H1 (cell line): Measurements from ENCODE around the gene KCNK13. TPM values are rescaled to one million over a fixed set of nuclear protein-coding genes. Genes with fewer than 3 reads are reported as not detected.

ENCODE experiments used
- CTCF ChIA-PET: fragments of 300-600 bp; sonication (Branson Sonifier 250); formaldehyde crosslinking; loops from one replicate; lab custom pipeline; 2021; ENCODE audit not compliant: partially characterized antibody; lab: Charles Lee
- POLR2A ChIA-PET: fragments of 300-600 bp; sonication (Branson Sonifier 250); formaldehyde crosslinking; loops from one replicate; lab custom pipeline; 2021; ENCODE audit warnings: inconsistent platforms; ENCODE audit not compliant: partially characterized antibody; lab: Charles Lee
- DNase-seq, 2 experiments: peaks; one replicate each; pipeline versions ENCODE4 v3.0.0 to v3.0.0-alpha.2; 2010 to 2022; ENCODE audit warnings: low spot score in 2 of 2, low read depth in 1 of 2, mixed read lengths in 1 of 2
- FAIRE-seq: peaks from 2 replicates; lab custom pipeline; 2011; peaks lifted over from hg19 to GRCh38; lab: Jason Lieb, UNC
- H2AFZ ChIP-seq: 2 replicates; pipeline ENCODE4 v1.8.1; 2012; ENCODE audit warnings: low read length, inconsistent platforms
- H2AK5ac ChIP-seq: 2 replicates; pipeline ENCODE4 v1.6.1; 2013; ENCODE audit warnings: low read depth, low read length
- H2BK120ac ChIP-seq: replicated peaks from 2 replicates; pipeline ENCODE3; 2013; ENCODE audit warnings: low read depth, low read length, inconsistent platforms
- H2BK12ac ChIP-seq: 2 replicates; pipeline ENCODE4 v1.6.1; 2013; ENCODE audit warnings: low read depth, low read length
- H2BK15ac ChIP-seq: 2 replicates; pipeline ENCODE4 v1.6.1; 2013; ENCODE audit warnings: low read length
- H2BK20ac ChIP-seq: 2 replicates; pipeline ENCODE4 v1.6.1; 2013; ENCODE audit warnings: low read length
- H2BK5ac ChIP-seq: 2 replicates; pipeline ENCODE4 v1.6.1; 2013; ENCODE audit warnings: low read depth, low read length
- H3K14ac ChIP-seq: 2 replicates; pipeline ENCODE4 v1.6.1; 2013; ENCODE audit warnings: inconsistent platforms; ENCODE audit not compliant: insufficient read length
- H3K18ac ChIP-seq: 2 replicates; pipeline ENCODE4 v1.6.1; 2013; ENCODE audit warnings: low read length; ENCODE audit errors: extremely low read depth
- H3K23ac ChIP-seq: 2 replicates; pipeline ENCODE4 v1.6.1; 2013; ENCODE audit warnings: inconsistent platforms; ENCODE audit not compliant: insufficient read length
- H3K23me2 ChIP-seq: 2 replicates; pipeline ENCODE4 v1.6.1; 2013; ENCODE audit warnings: low read depth, low read length
- H3K27ac ChIP-seq: 2 replicates; pipeline ENCODE4 v1.6.1; 2011; ENCODE audit warnings: low read depth, low read length, inconsistent platforms
- H3K27me3 ChIP-seq, 4 experiments: replicated peaks in 1 of 4; 1 replicate in 1 of 4; 2 replicates in 3 of 4; pipeline versions ENCODE4 v1.6.1 to v1.8.1; 2011 to 2013; ENCODE audit warnings: low read length in 3 of 4, mild to moderate bottlenecking in 3 of 4, inconsistent platforms in 2 of 4, mixed read lengths in 2 of 4, moderate library complexity in 1 of 4; ENCODE audit not compliant: control insufficient read depth in 3 of 4, insufficient read depth in 3 of 4; ENCODE audit errors: extremely low read depth in 1 of 4
- H3K36me3 ChIP-seq, 4 experiments: 2 replicates each; pipeline versions ENCODE4 v1.6.1 to v1.8.1; 2011 to 2013; ENCODE audit warnings: mild to moderate bottlenecking in 4 of 4, low read length in 3 of 4, moderate library complexity in 2 of 4, control low read depth in 1 of 4, inconsistent platforms in 1 of 4; ENCODE audit not compliant: insufficient read depth in 4 of 4, control insufficient read depth in 2 of 4
- H3K4ac ChIP-seq: replicated peaks from 2 replicates; pipeline ENCODE3; 2013; ENCODE audit warnings: low read length, low read depth, mixed read lengths, inconsistent platforms; ENCODE audit not compliant: insufficient read length
- H3K4me1 ChIP-seq, 4 experiments: replicated peaks in 1 of 4; 1 replicate in 1 of 4; 2 replicates in 3 of 4; pipeline versions ENCODE4 v1.6.1 to v1.8.1; 2011 to 2013; ENCODE audit warnings: low read length in 3 of 4, inconsistent platforms in 2 of 4, mixed read lengths in 1 of 4; ENCODE audit not compliant: insufficient read depth in 4 of 4, control insufficient read depth in 3 of 4
- H3K4me2 ChIP-seq, 2 experiments: 2 replicates each; pipeline versions ENCODE4 v1.6.1 to v1.8.1; 2011 to 2013; ENCODE audit warnings: low read depth in 2 of 2, low read length in 2 of 2, control low read depth in 1 of 2, inconsistent platforms in 1 of 2, mild to moderate bottlenecking in 1 of 2; ENCODE audit not compliant: insufficient read depth in 1 of 2
- H3K4me3 ChIP-seq, 4 experiments: fragments of 200-600, 300-600 bp in 1 of 4; sonication (generic), shearing (Covaris generic), sonication (Bioruptor Twin) in 1 of 4; 2 replicates each; pipeline versions ENCODE4 v1.5.1 to v1.8.1; 2011 to 2016; ENCODE audit warnings: low read length in 4 of 4, low read depth in 3 of 4, control low read depth in 2 of 4, inconsistent platforms in 2 of 4, mild to moderate bottlenecking in 2 of 4, mixed read lengths in 1 of 4, moderate library complexity in 1 of 4; ENCODE audit not compliant: insufficient read depth in 2 of 4; ENCODE audit errors: extremely low read depth in 1 of 4
- H3K56ac ChIP-seq: replicated peaks from 2 replicates; pipeline ENCODE3; 2013; ENCODE audit warnings: low read depth, mild to moderate bottlenecking, mixed read lengths, low read length, inconsistent platforms; ENCODE audit not compliant: insufficient read length
- H3K79me1 ChIP-seq: 2 replicates; pipeline ENCODE4 v1.6.1; 2013; ENCODE audit warnings: low read depth, low read length, control low read depth
- H3K79me2 ChIP-seq, 2 experiments: 2 replicates each; pipeline versions ENCODE4 v1.6.1 to v1.8.1; 2012 to 2013; ENCODE audit warnings: low read length in 2 of 2, mild to moderate bottlenecking in 2 of 2, inconsistent platforms in 1 of 2; ENCODE audit not compliant: insufficient read depth in 2 of 2, control insufficient read depth in 1 of 2
- H3K9ac ChIP-seq, 4 experiments: replicated peaks in 1 of 4; 1 replicate in 1 of 4; 2 replicates in 3 of 4; pipeline versions ENCODE4 v1.6.1 to v1.8.1; 2011 to 2013; ENCODE audit warnings: low read depth in 3 of 4, low read length in 3 of 4, control low read depth in 2 of 4, mild to moderate bottlenecking in 2 of 4, moderate library complexity in 2 of 4, inconsistent platforms in 1 of 4; ENCODE audit errors: extremely low read depth in 1 of 4
- H3K9me3 ChIP-seq, 2 experiments: 2 replicates each; pipeline versions ENCODE4 v1.6.1 to v1.8.1; 2012 to 2013; ENCODE audit warnings: mild to moderate bottlenecking in 2 of 2, moderate library complexity in 2 of 2, control low read depth in 1 of 2, inconsistent platforms in 1 of 2, low read depth in 1 of 2, low read length in 1 of 2, mixed read lengths in 1 of 2; ENCODE audit not compliant: insufficient read depth in 2 of 2
- H4K20me1 ChIP-seq, 2 experiments: replicated peaks in 1 of 2; 2 replicates each; pipeline versions ENCODE3 to v1.8.1; 2011 to 2013; ENCODE audit warnings: inconsistent platforms in 2 of 2, low read length in 2 of 2, mild to moderate bottlenecking in 1 of 2; ENCODE audit not compliant: insufficient read depth in 2 of 2, control insufficient read depth in 1 of 2
- H4K5ac ChIP-seq: 2 replicates; pipeline ENCODE4 v1.6.1; 2013; ENCODE audit warnings: low read length, low read depth, mixed read lengths, inconsistent platforms; ENCODE audit not compliant: insufficient read length
- H4K8ac ChIP-seq: 2 replicates; pipeline ENCODE4 v1.8.0; 2013; ENCODE audit warnings: mild to moderate bottlenecking, moderate library complexity, low read length, inconsistent platforms; ENCODE audit not compliant: insufficient read depth; ENCODE audit errors: extremely low read depth
- H4K91ac ChIP-seq: replicated peaks from 2 replicates; pipeline ENCODE3; 2013; ENCODE audit warnings: low read length, mixed read lengths, inconsistent platforms; ENCODE audit not compliant: insufficient read length
- JUN ChIP-seq: IDR thresholded peaks from 2 replicates; pipeline ENCODE4 v1.6.1; 2011; ENCODE audit warnings: low read depth, mild to moderate bottlenecking, improper control_type of control experiment, low read length
- KDM1A ChIP-seq: fragments of 200-600, 300-600 bp; sonication (generic); IDR thresholded peaks from 2 replicates; pipeline ENCODE4 v1.7.1; 2016; ENCODE audit warnings: mild to moderate bottlenecking, low read length, borderline replicate concordance
- POLR2A ChIP-seq, 2 experiments: IDR thresholded peaks; 1 replicate in 1 of 2; 2 replicates in 1 of 2; pipeline ENCODE4 v1.6.1; 2011; ENCODE audit warnings: low read depth in 2 of 2, low read length in 2 of 2, mild to moderate bottlenecking in 2 of 2; ENCODE audit errors: control extremely low read depth in 1 of 2
- RBBP5 ChIP-seq: IDR thresholded peaks from 2 replicates; pipeline ENCODE4 v1.7.1; 2012; ENCODE audit warnings: low read depth, mild to moderate bottlenecking, inconsistent platforms, low read length, moderate library complexity, borderline replicate concordance
- SIX5 ChIP-seq: IDR thresholded peaks from 2 replicates; pipeline ENCODE4 v1.6.1; 2011; ENCODE audit warnings: mild to moderate bottlenecking, low read depth, low read length
- SP1 ChIP-seq: IDR thresholded peaks from 2 replicates; pipeline ENCODE4 v1.6.1; 2011; ENCODE audit warnings: low read depth, low read length
- SUZ12 ChIP-seq: fragments of 200-600 bp; sonication (generic); IDR thresholded peaks from 2 replicates; pipeline ENCODE4 v1.6.1; 2012; ENCODE audit warnings: mild to moderate bottlenecking, inconsistent platforms, low read length, moderate library complexity, mixed read lengths
- TAF1 ChIP-seq: IDR thresholded peaks from 2 replicates; pipeline ENCODE4 v1.6.1; 2011; ENCODE audit warnings: mild to moderate bottlenecking, low read depth, low read length
- TAF7 ChIP-seq: optimal IDR thresholded peaks from 2 replicates; pipeline ENCODE3; 2011; ENCODE audit warnings: low read depth, mild to moderate bottlenecking, inconsistent platforms, low read length, moderate library complexity, borderline replicate concordance
- TBP ChIP-seq: IDR thresholded peaks from 2 replicates; pipeline ENCODE4 v1.6.1; 2011; ENCODE audit warnings: low read depth, low read length, improper control_type of control experiment
- TEAD4 ChIP-seq: IDR thresholded peaks from 2 replicates; pipeline ENCODE4 v1.6.1; 2012; ENCODE audit warnings: low read depth, low read length, inconsistent platforms, mixed read lengths
- WGBS, 2 experiments: shearing (Covaris generic) in 1 of 2; methylation state at CpG; one replicate each; pipeline versions ENCODE4 v1.1.6 to v1.1.7; 2013 to 2015; ENCODE audit warnings: low lambda C conversion rate in 2 of 2, mixed read lengths in 2 of 2, inconsistent platforms in 1 of 2, low coverage in 1 of 2, missing lambda C conversion rate in 1 of 2; ENCODE audit not compliant: insufficient replicate concordance in 2 of 2, insufficient coverage in 1 of 2, insufficient read length in 1 of 2; ENCODE audit errors: extremely low coverage in 1 of 2, missing lambda C conversion rate in 1 of 2; 5-methylcytosine and 5-hydroxymethylcytosine counted together
- polyA plus RNA-seq, 7 experiments: library from polyadenylated mRNA; depleted of rRNA in 3 of 7; stranded (reverse) in 5 of 7; unstranded in 2 of 7; fragments of >200 nt in 5 of 7; fragments of 200-250 nt in 2 of 7; gene quantifications; 1 replicate in 5 of 7; 2 replicates in 1 of 7; 4 replicates in 1 of 7; pipeline versions ENCODE4 v1.2.1 to v1.2.3, GENCODE V29; 2011 to 2013; ENCODE audit warnings: missing spikeins in 2 of 7, mixed read lengths in 2 of 7
- total RNA-seq: library from RNA; stranded (reverse); fragmentation: NEBNext Ultra II Directional; extraction: Animal tissue kit (Norgen Biotek cat#: 25700); gene quantifications from 2 replicates; pipeline ENCODE4 v1.2.1, GENCODE V29; 2021
- TF ChIP-seq, protein P1 (sequence below): IDR thresholded peaks from 2 replicates; pipeline ENCODE4 v1.6.1; 2011; ENCODE audit warnings: low read length, improper control_type of control experiment

The KCNK13 gene
- total and polyA plus RNA-seq, 2 of the 8 experiments (the other 6 are each of a cell fraction or from before 2014, with no cell fraction given), result 0.39 to 0.48 TPM

DNA sequence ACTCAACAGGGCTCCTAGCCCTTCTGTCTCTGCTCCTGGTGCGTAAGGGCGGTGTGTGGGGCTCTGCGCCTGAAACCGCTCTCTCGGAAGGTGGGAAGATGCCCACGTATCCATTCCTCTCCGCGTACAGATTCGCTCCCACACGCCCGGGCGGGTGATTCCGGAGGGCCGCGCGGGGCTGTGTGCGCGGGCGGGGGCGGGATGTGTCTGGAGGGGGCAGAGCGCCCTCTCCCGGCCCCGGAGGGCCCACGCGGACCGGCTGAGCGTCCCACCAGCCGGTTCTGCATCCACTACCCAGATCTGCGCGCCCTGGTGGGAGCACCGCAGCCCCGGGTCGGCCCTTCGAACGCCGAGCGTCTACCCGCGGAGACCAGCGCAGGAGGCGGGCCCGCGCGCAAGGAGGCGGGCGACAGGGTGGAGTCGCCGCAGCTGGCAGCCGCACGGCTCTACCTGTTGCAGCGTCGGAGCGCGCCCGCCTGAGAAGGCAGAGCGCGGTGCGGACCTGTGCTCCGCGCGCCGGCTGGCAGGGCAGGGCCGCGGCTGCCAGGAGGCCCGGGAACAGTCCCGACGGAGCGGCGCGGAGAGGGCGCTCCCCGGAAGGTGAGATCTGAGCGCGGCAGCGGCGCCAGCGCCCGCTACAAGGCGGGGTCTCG is 1.4 kb upstream of the KCNK13 start:
- no peak overlapping the region for H4K5ac ChIP-seq
- 2% methylated on average over 73 of the region's 80 CpGs; no CpG with 5 or more reads in 1 of the 2 experiments for WGBS, 2 experiments
- peak overlapping the region; percentile 35; the same call in 1 of the 2 replicates for H4K8ac ChIP-seq
- H4K20me1 ChIP-seq, result peaks cover 0 to 6% of the 10 kb centered on the region in 2 experiments
- peak overlapping the region; percentile 85; the same call in 1 of the 2 replicates for H2AFZ ChIP-seq
- ChIA-PET POLR2A (no interaction called here), CTCF (interaction anchor here (0.6 to 1.8 kb wide), 15 partner anchors 9 to 1076 kb away, joined by 3 to 8 read pairs (median 3); partner anchors contain the start of gene EFCAB11)
- no peak overlapping the region for H3K4ac ChIP-seq
- H3K36me3 ChIP-seq, result no peaks in the 10 kb centered on the region
- peak overlapping the region; percentile 52 to 73 (median 59) for H3K4me3 ChIP-seq
- H3K79me1 ChIP-seq, result no peaks in the 10 kb centered on the region
- H3K27me3 ChIP-seq, result peaks cover 28 to 58% (median 52%) of the 10 kb centered on the region in 4 experiments
- no peak overlapping the region for H2AK5ac ChIP-seq
- peaks cover 3 to 14% (median 6%) of the 10 kb centered on the region in 4 experiments; a peak in 6 of 7 replicates for H3K4me1 ChIP-seq
- H3K56ac ChIP-seq, result no peak overlapping the region
- no peak overlapping the region for H3K23ac ChIP-seq
- H3K14ac ChIP-seq, result no peak overlapping the region
- peak overlapping the region; percentile 32; the same call in 1 of the 2 replicates for H3K18ac ChIP-seq
- H3K9ac ChIP-seq, result peak overlapping the region in 1 of 4 experiments; percentile 50; a peak in 2 of 7 replicates
- H3K9me3 ChIP-seq, result no peaks in the 10 kb centered on the region
- no peaks in the 10 kb centered on the region for H3K79me2 ChIP-seq
- H3K4me2 ChIP-seq, result peak overlapping the region; percentile 91 to 98
- H2BK20ac ChIP-seq, result no peak overlapping the region
- no peak overlapping the region for H3K27ac ChIP-seq
- no peak overlapping the region for H2BK5ac ChIP-seq
- no peak overlapping the region for H4K91ac ChIP-seq
- H3K23me2 ChIP-seq, result peaks cover 24% of the 10 kb centered on the region; the same call in 1 of the 2 replicates
- DNase-seq, result peak; percentile 44 to 85
- no peak overlapping the region for H2BK15ac ChIP-seq
- no peak for FAIRE-seq
- H2BK120ac ChIP-seq, result no peak overlapping the region
- H2BK12ac ChIP-seq, result 0 out of 2 replicates have a peak overlapping the region, but pooled peaks have one; percentile 39
- TF ChIP-seq SP1 (no peak), KDM1A (no peak), TEAD4 (no peak), TAF1 (peak; percentile 40; the same call in 1 of the 2 replicates), POLR2A (IDR thresholded peaks at IDR 0.05; ENCODE audit: control extremely low read depth in 1 of 2, low read depth in 2 of 2, low read length in 2 of 2) (no peak), TAF7 (no peak), SUZ12 (peak; percentile 77; the same call in 1 of the 2 replicates), TBP (peak; percentile 58; the same call in 1 of the 2 replicates), SIX5 (no peak), JUN (no peak), RBBP5 (peak; percentile 87; the same call in 1 of the 2 replicates)
- TF ChIP-seq, protein P1, sequence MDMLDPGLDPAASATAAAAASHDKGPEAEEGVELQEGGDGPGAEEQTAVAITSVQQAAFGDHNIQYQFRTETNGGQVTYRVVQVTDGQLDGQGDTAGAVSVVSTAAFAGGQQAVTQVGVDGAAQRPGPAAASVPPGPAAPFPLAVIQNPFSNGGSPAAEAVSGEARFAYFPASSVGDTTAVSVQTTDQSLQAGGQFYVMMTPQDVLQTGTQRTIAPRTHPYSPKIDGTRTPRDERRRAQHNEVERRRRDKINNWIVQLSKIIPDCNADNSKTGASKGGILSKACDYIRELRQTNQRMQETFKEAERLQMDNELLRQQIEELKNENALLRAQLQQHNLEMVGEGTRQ, result no peak
